GM18505 (cell line): ENCODE measurements around the gene FBXO42.

Experiments
- ATAC-seq: cut with Tn5 transposase; IDR thresholded peaks from one replicate; pipeline ENCODE4 v1.9.1; 2021; ENCODE audit not compliant: unreplicated experiment
- POLR2A ChIP-seq: IDR thresholded peaks from 4 replicates; pipeline ENCODE4 v1.6.1; 2011; ENCODE audit warnings: borderline replicate concordance; ENCODE audit not compliant: insufficient read depth, insufficient read length; ENCODE audit errors: extremely low read depth

FBXO42 gene

GRCh38 chr1:16351994-16352841 lies at the start of gene FBXO42:
Gene FBXO42 (minus strand): TSS chr1:16352480. CDS start chr1:16315418, 37,062 bp downstream.
- peak; percentile 93 for ATAC-seq
- TF ChIP-seq POLR2A: peak; percentile 92

GRCh38 chr1:16398371-16398953 lies 46.2 kb upstream of the FBXO42 start:
- no peak for ATAC-seq

DNA sequence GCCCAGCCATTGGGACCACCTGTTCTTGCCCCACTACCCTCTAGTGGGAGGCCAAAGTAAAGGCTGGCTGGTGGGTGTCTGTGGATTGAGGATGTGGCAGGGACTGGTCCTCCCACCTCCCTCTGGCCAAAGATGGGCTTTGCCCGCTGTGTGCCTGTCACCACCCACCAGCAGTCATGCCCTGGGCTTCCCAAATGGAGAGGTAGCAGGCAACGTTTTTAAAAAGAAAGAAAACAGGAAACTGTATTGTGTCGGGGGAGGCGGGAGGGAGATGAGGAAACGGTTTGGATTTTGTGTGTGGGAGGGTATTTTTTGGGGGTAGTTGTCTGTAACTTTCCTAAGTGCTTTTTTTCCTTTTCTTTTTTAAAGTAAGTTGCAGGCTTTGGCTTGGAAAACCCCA lies 44.8 kb upstream of the FBXO42 start:
- no peak for TF ChIP-seq POLR2A
- ATAC-seq: no peak

More at GRCh38 chr1:16398371-16398953, 46.2 kb upstream of the FBXO42 start:
- no peak for TF ChIP-seq POLR2A

- ATAC-seq: no peak
- no peak for TF ChIP-seq POLR2A
Observed at GRCh38 chr1:16396591-16396990, 44.3 kb upstream of the FBXO42 start.

GRCh38 chr1:16394977-16395376 lies 42.7 kb upstream of the FBXO42 start:
- TF ChIP-seq POLR2A: no peak
- ATAC-seq: no peak

- no peak for TF ChIP-seq POLR2A
Observed at GRCh38 chr1:16393570-16394521, 41.6 kb upstream of the FBXO42 start.

DNA sequence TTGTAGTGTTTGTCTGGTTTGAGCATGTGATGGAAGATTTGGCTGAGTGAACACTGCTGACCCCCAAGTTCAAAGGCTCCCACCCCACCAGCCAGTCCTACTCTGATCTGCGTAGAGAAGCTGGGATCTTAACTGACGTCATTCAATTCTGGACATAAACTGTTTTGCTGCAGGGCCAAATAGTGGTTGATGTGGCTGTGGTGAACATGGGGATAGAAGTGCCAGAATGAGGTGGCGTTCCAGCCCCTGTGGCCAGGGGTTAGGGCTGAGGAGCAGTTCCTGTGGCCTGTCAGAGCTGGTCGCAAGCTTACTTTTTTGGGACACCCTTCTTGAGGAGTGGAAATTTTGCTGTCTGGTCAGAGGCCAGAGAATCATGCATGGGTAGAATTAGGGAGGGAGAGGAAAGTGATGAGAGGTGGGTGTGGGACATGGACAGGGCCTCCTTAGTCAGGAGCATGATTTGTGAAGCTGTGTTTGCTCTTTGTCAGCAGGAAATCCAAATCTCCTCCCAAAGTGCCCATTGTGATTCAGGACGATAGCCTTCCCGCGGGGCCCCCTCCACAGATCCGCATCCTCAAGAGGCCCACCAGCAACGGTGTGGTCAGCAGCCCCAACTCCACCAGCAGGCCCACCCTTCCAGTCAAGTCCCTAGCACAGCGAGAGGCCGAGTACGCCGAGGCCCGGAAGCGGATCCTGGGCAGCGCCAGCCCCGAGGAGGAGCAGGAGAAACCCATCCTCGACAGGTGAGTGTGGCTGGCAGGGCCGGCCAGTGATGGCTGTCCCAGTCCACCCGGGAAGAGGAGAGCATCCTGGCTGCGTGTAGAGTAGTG lies 40.7 kb upstream of the FBXO42 start:
- TF ChIP-seq POLR2A: no peak
- no peak for ATAC-seq

More at GRCh38 chr1:16393570-16394521, 41.6 kb upstream of the FBXO42 start:
- no peak for ATAC-seq

DNA sequence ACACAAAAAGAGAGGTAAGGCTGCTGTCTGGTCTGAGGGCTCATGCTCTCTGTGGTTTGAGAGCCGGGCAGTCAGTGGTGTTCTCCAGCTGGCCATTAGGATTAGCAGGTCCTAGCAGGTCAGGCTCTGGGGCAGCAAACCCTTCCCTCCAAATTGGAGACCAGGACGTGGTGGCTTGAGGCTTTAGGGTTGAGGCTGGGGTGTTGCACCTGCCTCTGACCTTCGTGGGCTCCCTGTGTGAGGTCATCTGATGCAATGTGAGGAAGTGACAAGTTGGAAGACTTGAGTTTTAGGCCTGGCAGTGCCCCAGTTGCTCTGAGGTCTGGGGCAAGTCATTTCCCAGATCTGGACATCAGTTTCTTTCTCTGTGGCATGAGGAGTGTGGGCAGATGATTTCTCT lies 39.1 kb upstream of the FBXO42 start:
- no peak for ATAC-seq
- TF ChIP-seq POLR2A: no peak

GRCh38 chr1:16387201-16388188 lies 35.2 kb upstream of the FBXO42 start:
- no peak for TF ChIP-seq POLR2A
- no peak for ATAC-seq

- ATAC-seq: no peak
- no peak for TF ChIP-seq POLR2A
Observed at GRCh38 chr1:16386454-16387113, 34.3 kb upstream of the FBXO42 start.

GRCh38 chr1:16385659-16386453 lies 33.6 kb upstream of the FBXO42 start:
- no peak for ATAC-seq
- TF ChIP-seq POLR2A: no peak

DNA sequence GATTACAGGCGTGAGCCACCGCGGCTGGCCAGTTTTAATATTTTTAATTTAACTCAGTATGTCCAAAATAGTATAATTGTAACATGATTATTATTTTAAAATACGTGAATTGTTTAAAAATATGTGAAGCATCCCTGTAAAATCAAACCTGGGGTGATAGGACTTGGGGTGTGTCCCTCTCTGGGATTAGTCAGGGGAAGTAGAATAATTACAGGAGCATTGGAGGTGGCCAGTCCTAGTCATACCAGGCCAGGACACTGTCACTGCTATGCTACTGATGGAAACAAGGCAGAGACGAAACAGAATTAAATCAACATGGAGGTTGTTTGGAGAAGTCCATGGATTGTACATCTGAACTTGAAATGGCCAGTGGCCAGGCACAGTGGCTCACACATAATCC lies 31.6 kb upstream of the FBXO42 start:
- ATAC-seq: no peak
- TF ChIP-seq POLR2A: no peak
